HepG2 (cell line): ENCODE measurements around the gene CXXC5. TPM values are rescaled to one million over a fixed set of nuclear protein-coding genes. Genes with fewer than 3 reads are reported as not detected.

Source experiments
- ATAC-seq: fragments of 200-7000 bp; cut with Tn5 transposase; 3 replicates; pipeline ENCODE4 v1.9.1; 2020; ENCODE audit warnings: mild to moderate bottlenecking, moderate library complexity
- BruUV-seq: library from RNA; stranded (reverse); fragments of 400-500 nt; replicated peaks from 2 replicates; lab custom pipeline; 2021; lab: Mats Ljungman, UMichigan
- CTCF ChIA-PET: fragments of 300-600 bp; formaldehyde crosslinking; extraction: SDS; loops from one replicate; lab custom pipeline; 2021; ENCODE audit warnings: low total read pairs, inconsistent platforms, low intra/inter-chr PET ratio; lab: Yijun Ruan, JAX
- POLR2A ChIA-PET: fragments of 350-600 bp; sonication (Branson Sonifier 250); formaldehyde crosslinking; loops from one replicate; lab custom pipeline; 2020; ENCODE audit warnings: antibody characterized with exemption, inconsistent platforms; lab: Yijun Ruan, JAX
- DNase-seq: peaks from one replicate; pipeline ENCODE4 v3.0.0-alpha.2; 2015; ENCODE audit warnings: low spot score
- FAIRE-seq: peaks from 3 replicates; lab custom pipeline; 2011; peaks lifted over from hg19 to GRCh38; lab: Jason Lieb, UNC
- H2AFZ ChIP-seq: one replicate; pipeline ENCODE4 v1.6.1; 2011; ENCODE audit warnings: low read length, inconsistent platforms
- H3K27ac ChIP-seq: fragments of 300-600 bp; 3 replicates; pipeline ENCODE4 v1.8.0; 2011; ENCODE audit warnings: mixed run types, mild to moderate bottlenecking, mixed read lengths, low read length, inconsistent platforms; ENCODE audit not compliant: insufficient read depth; ENCODE audit errors: extremely low read length
- H3K27me3 ChIP-seq, 2 experiments: fragments of 200-600 bp in 1 of 2; 2 replicates in 1 of 2; 3 replicates in 1 of 2; pipeline versions ENCODE4 v1.6.0 to v1.8.0; 2011; ENCODE audit warnings: low read length in 2 of 2, mild to moderate bottlenecking in 2 of 2, moderate library complexity in 2 of 2, inconsistent platforms in 1 of 2; ENCODE audit not compliant: insufficient read depth in 2 of 2, control insufficient read depth in 1 of 2
- H3K36me3 ChIP-seq, 2 experiments: fragments of 200-600 bp in 1 of 2; replicated peaks in 1 of 2; 2 replicates in 1 of 2; 3 replicates in 1 of 2; pipeline versions ENCODE4 v1.5.1 to v1.8.0; 2011; ENCODE audit warnings: low read length in 2 of 2, inconsistent platforms in 1 of 2; ENCODE audit not compliant: insufficient read depth in 2 of 2, control insufficient read depth in 1 of 2
- H3K4me1 ChIP-seq: 2 replicates; pipeline ENCODE4 v1.5.1; 2012; ENCODE audit warnings: low read length, inconsistent platforms; ENCODE audit not compliant: insufficient read depth
- H3K4me2 ChIP-seq: 2 replicates; pipeline ENCODE4 v1.6.0; 2011; ENCODE audit warnings: low read depth, low read length, inconsistent platforms
- H3K4me3 ChIP-seq, 3 experiments: fragments of 200-600 bp in 1 of 3; sonication (generic), shearing (Covaris generic) in 1 of 3; replicated peaks in 1 of 3; 2 replicates each; pipeline ENCODE4 v1.5.1; 2011 to 2016; ENCODE audit warnings: low read length in 3 of 3, inconsistent platforms in 2 of 3, low read depth in 2 of 3, mild to moderate bottlenecking in 2 of 3, control low read depth in 1 of 3, mixed read lengths in 1 of 3; ENCODE audit not compliant: insufficient read depth in 1 of 3
- H3K79me2 ChIP-seq: one replicate; pipeline ENCODE4 v1.6.1; 2011; ENCODE audit warnings: low read length, inconsistent platforms; ENCODE audit not compliant: insufficient read depth
- H3K9ac ChIP-seq: 2 replicates; pipeline ENCODE4 v1.6.0; 2011; ENCODE audit warnings: mild to moderate bottlenecking, low read depth, low read length, inconsistent platforms; ENCODE audit not compliant: insufficient read depth
- H3K9me3 ChIP-seq: 2 replicates; pipeline ENCODE4 v1.5.1; 2012; ENCODE audit warnings: mild to moderate bottlenecking, low read length
- H4K20me1 ChIP-seq: 2 replicates; pipeline ENCODE4 v1.6.0; 2011; ENCODE audit warnings: inconsistent platforms, mild to moderate bottlenecking, low read length, moderate library complexity; ENCODE audit not compliant: insufficient read depth
- RBM39 ChIP-seq: fragments of 200-400 bp; formaldehyde crosslinking; IDR thresholded peaks from one replicate; pipeline ENCODE4 v1.6.1; 2018; ENCODE audit warnings: antibody characterized with exemption, mild to moderate bottlenecking, low read depth, low read length; ENCODE audit not compliant: poor library complexity, severe bottlenecking
- YEATS4 ChIP-seq: sonication (generic); formaldehyde crosslinking; IDR thresholded peaks from 2 replicates; pipeline ENCODE4 v1.4.0; 2020; ENCODE audit warnings: missing genetic modification reagents, borderline replicate concordance
- ZNF263 ChIP-seq: sonication (generic); formaldehyde crosslinking; IDR thresholded peaks from 2 replicates; pipeline ENCODE4 v1.4.0; 2020; ENCODE audit warnings: missing genetic modification reagents
- WGBS: methylation state at CpG from one replicate; pipeline ENCODE4 v1.1.6; 2017; ENCODE audit warnings: low lambda C conversion rate; 5-methylcytosine and 5-hydroxymethylcytosine counted together
- in situ Hi-C: cut with HindIII; loops from 2 replicates; pipeline ENCODE4 v1.10.0; 2017; ENCODE audit warnings: low pct_unique_long_range_greater_than_20kb; ENCODE audit not compliant: extremely low pct_ligation_motif_present
- intact Hi-C: fragments of 100-400 bp; cut with micrococcal nuclease; formaldehyde crosslinking; loops from one replicate; pipeline ENCODE4 v1.10.0; 2022; ENCODE audit not compliant: unreplicated experiment
- polyA plus RNA-seq, 8 experiments: library from polyadenylated mRNA; depleted of rRNA in 3 of 8; stranded (reverse) in 7 of 8; unstranded in 1 of 8; fragments of >200 nt; fragmentation: Illumina TruSeq in 4 of 8; extraction: Trizol in 4 of 8; gene quantifications; 2 replicates each; pipeline versions ENCODE4 v1.2.1 to v1.2.3, GENCODE V29; 2011 to 2016; ENCODE audit warnings: low read depth in 4 of 8, missing spikeins in 1 of 8, mixed read lengths in 1 of 8; ENCODE audit not compliant: insufficient read depth in 1 of 8
- total RNA-seq, 5 experiments: library from RNA; depleted of rRNA; stranded (reverse); fragments of >200 nt; fragmentation: Illumina TruSeq; extraction: Trizol; gene quantifications; 2 replicates each; pipeline ENCODE4 v1.2.3, GENCODE V29; 2016; ENCODE audit warnings: low read depth in 1 of 5
- TF ChIP-seq, protein P1 (sequence below): sonication (generic); formaldehyde crosslinking; IDR thresholded peaks from 2 replicates; pipeline ENCODE4 v1.4.0; 2020; ENCODE audit warnings: missing genetic modification reagents, borderline replicate concordance
- TF ChIP-seq, protein P2 (sequence below): sonication (generic); formaldehyde crosslinking; IDR thresholded peaks from 2 replicates; pipeline ENCODE4 v1.5.1; 2020; ENCODE audit warnings: missing genetic modification reagents, mild to moderate bottlenecking, borderline replicate concordance
- TF ChIP-seq, protein P3 (sequence below): IDR thresholded peaks from 2 replicates; pipeline ENCODE4 v1.6.1; 2018; ENCODE audit warnings: missing genetic modification reagents
- TF ChIP-seq, protein P4 (sequence below): sonication (generic); formaldehyde crosslinking; IDR thresholded peaks from 2 replicates; pipeline ENCODE4 v1.8.1; 2023; ENCODE audit warnings: mild to moderate bottlenecking, missing genetic modification reagents

CXXC5 gene
- total and polyA plus RNA-seq, 2 of the 13 experiments (the other 11 are each of a cell fraction or from before 2014, with no cell fraction given), result 32.3 to 33.0 TPM

DNA sequence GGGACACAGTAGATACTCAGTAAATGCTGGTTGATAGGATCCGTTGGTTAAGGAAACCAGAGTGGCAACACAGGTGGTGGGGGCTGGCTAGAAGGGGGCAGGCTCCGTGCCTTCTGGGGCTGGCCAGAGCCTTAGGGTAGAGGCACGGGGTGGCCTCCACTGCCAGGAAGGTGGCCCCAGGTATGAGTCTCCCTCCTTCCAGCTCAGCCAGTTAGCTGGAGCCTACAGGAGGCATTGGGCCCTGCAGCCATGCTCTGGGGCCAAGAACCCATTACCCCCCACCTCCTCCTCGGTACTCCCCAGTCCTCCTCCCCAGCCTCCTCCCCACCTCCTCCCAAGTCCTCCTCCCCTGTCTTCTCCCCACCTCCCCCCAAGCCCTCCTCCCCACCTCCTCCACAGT lies 27.7 kb downstream of the CXXC5 start:
- Histone ChIP-seq H3K9me3 (no peaks in the 10 kb centered on the region), H3K27ac (no peak overlapping the region), H3K4me1 (peaks cover 41% of the 10 kb centered on the region), H3K9ac (no peak overlapping the region), H4K20me1 (peaks cover 47% of the 10 kb centered on the region), H3K4me2 (no peak overlapping the region), H3K36me3 (peaks cover 5 to 26% of the 10 kb centered on the region in 2 experiments; a peak in 4 of 5 replicates), H2AFZ (no peak overlapping the region), H3K27me3 (no peaks in the 10 kb centered on the region), H3K79me2 (peaks cover 58% of the 10 kb centered on the region), H3K4me3 (no peak overlapping the region)
- TF ChIP-seq ZNF263 (peak; percentile 78), YEATS4 (CRISPR knock-in tag) (no peak)
- BruUV-seq, result no TSS peak
- POLR2A ChIA-PET, result no interaction called here
- in situ Hi-C loops (no loop called here), intact Hi-C loops (no loop called here)
- WGBS, result 98% methylated on average over 3 of the region's 4 CpGs
- no peak for FAIRE-seq
- ATAC-seq, result no peak
- CTCF ChIA-PET, result no interaction called here
- DNase-seq, result no peak

DNA sequence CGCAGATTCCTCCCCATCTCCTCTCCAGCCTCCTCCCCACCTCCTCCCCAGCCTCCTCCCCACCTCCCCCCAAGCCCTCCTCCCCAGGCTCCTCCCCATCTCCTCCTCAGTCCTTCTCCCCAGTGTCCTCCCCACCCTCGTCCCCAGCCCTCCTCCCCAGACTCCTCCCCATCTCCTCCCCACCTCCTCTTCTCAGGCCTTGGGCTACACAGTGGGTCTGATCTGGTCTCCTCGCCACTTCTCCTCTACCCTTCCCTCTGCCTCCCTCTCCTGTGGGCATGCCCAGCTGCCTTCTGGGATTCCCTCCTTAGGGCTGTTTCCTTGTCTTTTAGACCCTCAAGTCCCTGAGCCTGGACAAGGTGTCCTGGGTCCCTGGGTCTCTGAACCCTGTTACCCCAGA lies 28.3 kb downstream of the CXXC5 start:
- Histone ChIP-seq H3K27me3 (no peaks in the 10 kb centered on the region), H4K20me1 (peaks cover 42% of the 10 kb centered on the region), H3K36me3 (peaks cover 9 to 32% of the 10 kb centered on the region in 2 experiments; a peak in 4 of 5 replicates), H3K4me2 (no peak overlapping the region), H3K4me3 (no peak overlapping the region), H2AFZ (no peak overlapping the region), H3K79me2 (peaks cover 53% of the 10 kb centered on the region), H3K9ac (no peak overlapping the region), H3K9me3 (no peaks in the 10 kb centered on the region), H3K4me1 (peaks cover 35% of the 10 kb centered on the region), H3K27ac (no peak overlapping the region)
- BruUV-seq, result no TSS peak
- WGBS, result 95% methylated on average over 3 of the region's 3 CpGs
- DNase-seq (no peak), ATAC-seq (no peak; the same call in 2 of the 3 replicates), FAIRE-seq (no peak)
- in situ Hi-C loops, result no loop called here
- ChIA-PET CTCF (no interaction called here), POLR2A (no interaction called here)
- intact Hi-C loops, result no loop called here
- TF ChIP-seq, protein P1, sequence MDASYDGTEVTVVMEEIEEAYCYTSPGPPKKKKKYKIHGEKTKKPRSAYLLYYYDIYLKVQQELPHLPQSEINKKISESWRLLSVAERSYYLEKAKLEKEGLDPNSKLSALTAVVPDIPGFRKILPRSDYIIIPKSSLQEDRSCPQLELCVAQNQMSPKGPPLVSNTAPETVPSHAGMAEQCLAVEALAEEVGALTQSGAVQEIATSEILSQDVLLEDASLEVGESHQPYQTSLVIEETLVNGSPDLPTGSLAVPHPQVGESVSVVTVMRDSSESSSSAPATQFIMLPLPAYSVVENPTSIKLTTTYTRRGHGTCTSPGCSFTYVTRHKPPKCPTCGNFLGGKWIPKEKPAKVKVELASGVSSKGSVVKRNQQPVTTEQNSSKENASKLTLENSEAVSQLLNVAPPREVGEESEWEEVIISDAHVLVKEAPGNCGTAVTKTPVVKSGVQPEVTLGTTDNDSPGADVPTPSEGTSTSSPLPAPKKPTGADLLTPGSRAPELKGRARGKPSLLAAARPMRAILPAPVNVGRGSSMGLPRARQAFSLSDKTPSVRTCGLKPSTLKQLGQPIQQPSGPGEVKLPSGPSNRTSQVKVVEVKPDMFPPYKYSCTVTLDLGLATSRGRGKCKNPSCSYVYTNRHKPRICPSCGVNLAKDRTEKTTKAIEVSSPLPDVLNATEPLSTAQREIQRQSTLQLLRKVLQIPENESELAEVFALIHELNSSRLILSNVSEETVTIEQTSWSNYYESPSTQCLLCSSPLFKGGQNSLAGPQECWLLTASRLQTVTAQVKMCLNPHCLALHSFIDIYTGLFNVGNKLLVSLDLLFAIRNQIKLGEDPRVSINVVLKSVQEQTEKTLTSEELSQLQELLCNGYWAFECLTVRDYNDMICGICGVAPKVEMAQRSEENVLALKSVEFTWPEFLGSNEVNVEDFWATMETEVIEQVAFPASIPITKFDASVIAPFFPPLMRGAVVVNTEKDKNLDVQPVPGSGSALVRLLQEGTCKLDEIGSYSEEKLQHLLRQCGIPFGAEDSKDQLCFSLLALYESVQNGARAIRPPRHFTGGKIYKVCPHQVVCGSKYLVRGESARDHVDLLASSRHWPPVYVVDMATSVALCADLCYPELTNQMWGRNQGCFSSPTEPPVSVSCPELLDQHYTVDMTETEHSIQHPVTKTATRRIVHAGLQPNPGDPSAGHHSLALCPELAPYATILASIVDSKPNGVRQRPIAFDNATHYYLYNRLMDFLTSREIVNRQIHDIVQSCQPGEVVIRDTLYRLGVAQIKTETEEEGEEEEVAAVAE, result no peak
- TF ChIP-seq RBM39, result no peak
- TF ChIP-seq, protein P2, sequence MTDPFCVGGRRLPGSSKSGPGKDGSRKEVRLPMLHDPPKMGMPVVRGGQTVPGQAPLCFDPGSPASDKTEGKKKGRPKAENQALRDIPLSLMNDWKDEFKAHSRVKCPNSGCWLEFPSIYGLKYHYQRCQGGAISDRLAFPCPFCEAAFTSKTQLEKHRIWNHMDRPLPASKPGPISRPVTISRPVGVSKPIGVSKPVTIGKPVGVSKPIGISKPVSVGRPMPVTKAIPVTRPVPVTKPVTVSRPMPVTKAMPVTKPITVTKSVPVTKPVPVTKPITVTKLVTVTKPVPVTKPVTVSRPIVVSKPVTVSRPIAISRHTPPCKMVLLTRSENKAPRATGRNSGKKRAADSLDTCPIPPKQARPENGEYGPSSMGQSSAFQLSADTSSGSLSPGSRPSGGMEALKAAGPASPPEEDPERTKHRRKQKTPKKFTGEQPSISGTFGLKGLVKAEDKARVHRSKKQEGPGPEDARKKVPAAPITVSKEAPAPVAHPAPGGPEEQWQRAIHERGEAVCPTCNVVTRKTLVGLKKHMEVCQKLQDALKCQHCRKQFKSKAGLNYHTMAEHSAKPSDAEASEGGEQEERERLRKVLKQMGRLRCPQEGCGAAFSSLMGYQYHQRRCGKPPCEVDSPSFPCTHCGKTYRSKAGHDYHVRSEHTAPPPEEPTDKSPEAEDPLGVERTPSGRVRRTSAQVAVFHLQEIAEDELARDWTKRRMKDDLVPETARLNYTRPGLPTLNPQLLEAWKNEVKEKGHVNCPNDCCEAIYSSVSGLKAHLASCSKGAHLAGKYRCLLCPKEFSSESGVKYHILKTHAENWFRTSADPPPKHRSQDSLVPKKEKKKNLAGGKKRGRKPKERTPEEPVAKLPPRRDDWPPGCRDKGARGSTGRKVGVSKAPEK (CRISPR knock-in tag), result no peak
- TF ChIP-seq, protein P3, sequence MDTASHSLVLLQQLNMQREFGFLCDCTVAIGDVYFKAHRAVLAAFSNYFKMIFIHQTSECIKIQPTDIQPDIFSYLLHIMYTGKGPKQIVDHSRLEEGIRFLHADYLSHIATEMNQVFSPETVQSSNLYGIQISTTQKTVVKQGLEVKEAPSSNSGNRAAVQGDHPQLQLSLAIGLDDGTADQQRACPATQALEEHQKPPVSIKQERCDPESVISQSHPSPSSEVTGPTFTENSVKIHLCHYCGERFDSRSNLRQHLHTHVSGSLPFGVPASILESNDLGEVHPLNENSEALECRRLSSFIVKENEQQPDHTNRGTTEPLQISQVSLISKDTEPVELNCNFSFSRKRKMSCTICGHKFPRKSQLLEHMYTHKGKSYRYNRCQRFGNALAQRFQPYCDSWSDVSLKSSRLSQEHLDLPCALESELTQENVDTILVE, result no peak
- TF ChIP-seq, protein P4, sequence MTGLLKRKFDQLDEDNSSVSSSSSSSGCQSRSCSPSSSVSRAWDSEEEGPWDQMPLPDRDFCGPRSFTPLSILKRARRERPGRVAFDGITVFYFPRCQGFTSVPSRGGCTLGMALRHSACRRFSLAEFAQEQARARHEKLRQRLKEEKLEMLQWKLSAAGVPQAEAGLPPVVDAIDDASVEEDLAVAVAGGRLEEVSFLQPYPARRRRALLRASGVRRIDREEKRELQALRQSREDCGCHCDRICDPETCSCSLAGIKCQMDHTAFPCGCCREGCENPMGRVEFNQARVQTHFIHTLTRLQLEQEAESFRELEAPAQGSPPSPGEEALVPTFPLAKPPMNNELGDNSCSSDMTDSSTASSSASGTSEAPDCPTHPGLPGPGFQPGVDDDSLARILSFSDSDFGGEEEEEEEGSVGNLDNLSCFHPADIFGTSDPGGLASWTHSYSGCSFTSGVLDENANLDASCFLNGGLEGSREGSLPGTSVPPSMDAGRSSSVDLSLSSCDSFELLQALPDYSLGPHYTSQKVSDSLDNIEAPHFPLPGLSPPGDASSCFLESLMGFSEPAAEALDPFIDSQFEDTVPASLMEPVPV (CRISPR knock-in tag), result no peak
